Retinal pigment epithelial cell (primary cell): Measurements from ENCODE around the gene TMEM40.

Experiments used
- DNase-seq: peaks from one replicate; pipeline ENCODE4 v3.0.0-alpha.2; 2010; ENCODE audit warnings: low read depth
- H3K4me3 ChIP-seq: 2 replicates; pipeline ENCODE4 v1.5.1; 2011; ENCODE audit warnings: mild to moderate bottlenecking, low read length, control low read depth, moderate library complexity
- CTCF ChIP-seq: conservative IDR thresholded peaks from 2 replicates; pipeline ENCODE4 v1.5.1; 2011; ENCODE audit warnings: low read depth, low read length, control low read depth, inconsistent platforms

Gene TMEM40

GRCh38 chr3:12774619-12775018 lies 15.6 kb upstream of the TMEM40 start:
- H3K4me3 ChIP-seq: no peak overlapping the region
- DNase-seq: no peak
- TF ChIP-seq CTCF: no peak

- no peak for TF ChIP-seq CTCF
- no peak for DNase-seq
Measured at GRCh38 chr3:12773710-12774086, 14.6 kb upstream of the TMEM40 start.

GRCh38 chr3:12773030-12773709 lies 14.1 kb upstream of the TMEM40 start:
- no peak for TF ChIP-seq CTCF
- no peak for DNase-seq
- H3K4me3 ChIP-seq: no peak overlapping the region

More at GRCh38 chr3:12773710-12774086, 14.6 kb upstream of the TMEM40 start:
- H3K4me3 ChIP-seq: no peak overlapping the region

GRCh38 chr3:12772462-12772861 lies 13.4 kb upstream of the TMEM40 start:
- no peak for TF ChIP-seq CTCF
- no peak for DNase-seq
- H3K4me3 ChIP-seq: no peak overlapping the region

GRCh38 chr3:12771236-12771635 lies 12.2 kb upstream of the TMEM40 start:
- H3K4me3 ChIP-seq: no peak overlapping the region
- no peak for TF ChIP-seq CTCF
- no peak for DNase-seq

GRCh38 chr3:12769761-12770160 lies 10.7 kb upstream of the TMEM40 start:
- no peak for DNase-seq
- H3K4me3 ChIP-seq: no peak overlapping the region
- no peak for TF ChIP-seq CTCF
